GM12874 (cell line): ENCODE results near the gene EPS15.

Source experiments
- TF ChIP-seq, protein P1 (sequence below): IDR thresholded peaks from 2 replicates; pipeline ENCODE4 v1.5.1; 2011; ENCODE audit warnings: low read depth, mild to moderate bottlenecking, control low read depth, low read length, moderate library complexity; ENCODE audit not compliant: insufficient read depth

The EPS15 gene

DNA sequence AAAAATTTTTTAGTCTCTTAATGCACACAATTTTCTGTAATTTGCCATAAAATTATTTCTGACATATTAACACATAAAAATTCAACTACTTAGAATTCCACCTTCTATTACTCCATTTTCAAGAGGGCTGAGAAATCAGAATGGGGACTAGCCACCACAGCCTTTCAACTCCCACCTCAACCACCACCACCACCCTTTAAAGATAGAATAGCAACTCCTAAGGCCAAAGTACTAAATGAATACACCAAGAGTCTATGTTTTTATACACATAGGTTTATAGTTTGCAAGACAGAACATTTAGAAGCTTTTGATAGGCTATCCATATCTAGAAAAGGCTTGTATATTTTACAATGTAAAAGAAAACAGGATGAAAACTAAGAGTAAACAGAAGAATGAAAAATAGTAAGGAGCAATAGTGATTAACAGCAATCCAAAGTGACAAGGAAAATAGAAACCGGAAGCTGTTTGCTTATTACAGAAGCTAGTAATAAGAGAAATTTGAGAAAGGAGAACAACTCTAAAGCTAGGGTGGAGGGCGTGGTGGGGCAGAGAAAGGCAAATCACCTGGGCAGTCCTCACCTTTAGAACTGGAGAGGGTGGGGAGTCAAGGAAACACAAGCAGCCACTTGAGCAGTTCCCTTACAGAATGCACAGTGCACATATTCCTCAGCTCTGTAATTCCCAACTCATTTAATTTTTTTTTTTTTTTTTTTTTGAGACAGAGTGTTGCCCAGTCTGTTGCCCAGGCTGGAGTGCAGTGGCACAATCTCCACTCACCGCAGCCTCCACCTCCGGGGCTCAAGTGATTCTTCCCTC, 27.7 kb downstream of the EPS15 start:
- TF ChIP-seq, protein P1, sequence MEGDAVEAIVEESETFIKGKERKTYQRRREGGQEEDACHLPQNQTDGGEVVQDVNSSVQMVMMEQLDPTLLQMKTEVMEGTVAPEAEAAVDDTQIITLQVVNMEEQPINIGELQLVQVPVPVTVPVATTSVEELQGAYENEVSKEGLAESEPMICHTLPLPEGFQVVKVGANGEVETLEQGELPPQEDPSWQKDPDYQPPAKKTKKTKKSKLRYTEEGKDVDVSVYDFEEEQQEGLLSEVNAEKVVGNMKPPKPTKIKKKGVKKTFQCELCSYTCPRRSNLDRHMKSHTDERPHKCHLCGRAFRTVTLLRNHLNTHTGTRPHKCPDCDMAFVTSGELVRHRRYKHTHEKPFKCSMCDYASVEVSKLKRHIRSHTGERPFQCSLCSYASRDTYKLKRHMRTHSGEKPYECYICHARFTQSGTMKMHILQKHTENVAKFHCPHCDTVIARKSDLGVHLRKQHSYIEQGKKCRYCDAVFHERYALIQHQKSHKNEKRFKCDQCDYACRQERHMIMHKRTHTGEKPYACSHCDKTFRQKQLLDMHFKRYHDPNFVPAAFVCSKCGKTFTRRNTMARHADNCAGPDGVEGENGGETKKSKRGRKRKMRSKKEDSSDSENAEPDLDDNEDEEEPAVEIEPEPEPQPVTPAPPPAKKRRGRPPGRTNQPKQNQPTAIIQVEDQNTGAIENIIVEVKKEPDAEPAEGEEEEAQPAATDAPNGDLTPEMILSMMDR, result no peak

DNA sequence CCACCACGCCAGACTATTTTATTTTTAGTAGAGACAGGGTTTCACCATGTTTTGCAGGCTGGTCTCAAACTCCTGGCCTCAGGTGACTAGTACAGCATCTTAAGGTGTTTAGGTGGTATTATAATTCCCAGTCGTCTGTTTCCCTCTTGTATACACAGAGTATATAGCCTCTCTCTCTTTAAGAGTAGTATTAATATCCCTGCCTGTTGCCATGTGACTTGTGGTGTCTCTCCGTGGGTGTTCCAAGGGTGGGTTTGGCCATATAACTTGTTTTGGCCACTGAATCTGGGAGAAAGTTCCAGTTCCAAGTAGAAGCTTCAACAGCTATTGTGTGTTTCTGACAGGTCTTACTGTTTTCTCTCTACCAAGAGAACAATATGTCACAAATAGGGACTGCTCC, 29.6 kb downstream of the EPS15 start:
- TF ChIP-seq, protein P1, result no peak

DNA sequence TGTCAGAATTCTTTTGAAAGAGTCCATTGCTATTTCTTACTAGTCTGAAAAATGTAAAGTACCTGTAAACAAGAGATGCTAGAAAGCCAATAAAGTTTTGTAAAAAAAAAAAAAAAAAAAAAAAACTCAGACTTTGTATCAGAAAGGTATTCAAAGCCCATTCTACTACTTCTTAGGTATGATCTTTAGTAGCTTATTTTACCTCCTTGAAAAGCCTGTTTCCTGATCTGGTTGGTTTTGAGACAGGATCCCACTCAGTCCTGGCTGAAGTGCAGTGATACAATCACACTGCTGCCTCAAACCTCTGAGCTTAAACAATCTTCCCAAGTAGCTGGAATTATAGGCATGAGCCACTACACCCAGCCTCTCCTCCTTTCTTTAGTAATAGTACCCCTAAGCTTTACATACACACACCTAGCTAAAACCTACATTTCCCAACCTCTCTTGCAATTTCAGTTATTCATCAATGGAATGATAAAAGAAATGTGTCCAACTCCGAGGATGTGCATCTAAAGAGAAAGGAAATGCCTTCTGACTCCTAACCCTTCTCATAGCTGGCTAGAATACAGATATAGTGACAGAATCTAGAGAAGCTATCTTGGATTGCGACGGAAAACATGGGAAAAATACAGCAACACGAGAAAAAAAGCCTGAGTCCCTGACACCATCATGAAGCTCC, 30.6 kb downstream of the EPS15 start:
- TF ChIP-seq, protein P1, result no peak

GRCh38 chr1:51487628-51488027, 31.4 kb downstream of the EPS15 start:
- TF ChIP-seq, protein P1, result no peak

DNA sequence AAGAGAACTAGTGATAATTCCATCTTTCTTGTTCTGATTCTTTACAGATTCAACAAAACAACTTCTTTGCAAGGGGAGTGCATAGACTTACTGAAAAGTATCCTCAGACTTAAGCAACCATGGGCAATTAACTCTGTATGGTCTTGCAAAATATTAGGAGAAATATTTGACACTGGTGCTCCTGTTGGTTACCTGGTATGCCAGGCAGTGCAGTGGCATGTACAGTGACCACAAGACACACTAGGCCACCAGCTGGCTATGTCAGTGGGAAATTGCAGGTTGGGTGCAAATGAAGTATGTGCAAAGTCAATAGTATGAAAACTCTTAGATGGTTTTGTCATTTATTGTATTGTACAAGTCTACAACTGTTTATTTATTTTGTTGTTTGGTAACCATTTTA, 34.5 kb downstream of the EPS15 start:
- TF ChIP-seq, protein P1, result no peak

DNA sequence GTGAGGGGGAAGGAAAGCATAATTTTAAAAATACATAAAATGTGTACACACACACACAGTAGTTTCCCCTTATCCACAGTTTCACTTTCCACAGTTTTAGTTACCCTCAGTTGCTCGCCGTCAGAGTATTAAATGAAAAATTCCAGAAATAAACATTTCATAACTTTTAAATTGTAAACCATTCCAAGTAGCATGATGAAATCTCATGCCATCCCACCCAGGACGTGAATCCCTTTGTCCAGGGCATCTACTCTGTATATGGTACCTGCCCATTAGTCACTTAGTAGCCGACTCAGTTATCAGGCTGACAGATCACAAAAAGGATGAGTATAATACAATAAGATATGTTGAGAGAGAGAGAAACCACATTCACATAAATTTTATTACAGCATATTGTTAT, 36.2 kb downstream of the EPS15 start:
- TF ChIP-seq, protein P1, result no peak

DNA sequence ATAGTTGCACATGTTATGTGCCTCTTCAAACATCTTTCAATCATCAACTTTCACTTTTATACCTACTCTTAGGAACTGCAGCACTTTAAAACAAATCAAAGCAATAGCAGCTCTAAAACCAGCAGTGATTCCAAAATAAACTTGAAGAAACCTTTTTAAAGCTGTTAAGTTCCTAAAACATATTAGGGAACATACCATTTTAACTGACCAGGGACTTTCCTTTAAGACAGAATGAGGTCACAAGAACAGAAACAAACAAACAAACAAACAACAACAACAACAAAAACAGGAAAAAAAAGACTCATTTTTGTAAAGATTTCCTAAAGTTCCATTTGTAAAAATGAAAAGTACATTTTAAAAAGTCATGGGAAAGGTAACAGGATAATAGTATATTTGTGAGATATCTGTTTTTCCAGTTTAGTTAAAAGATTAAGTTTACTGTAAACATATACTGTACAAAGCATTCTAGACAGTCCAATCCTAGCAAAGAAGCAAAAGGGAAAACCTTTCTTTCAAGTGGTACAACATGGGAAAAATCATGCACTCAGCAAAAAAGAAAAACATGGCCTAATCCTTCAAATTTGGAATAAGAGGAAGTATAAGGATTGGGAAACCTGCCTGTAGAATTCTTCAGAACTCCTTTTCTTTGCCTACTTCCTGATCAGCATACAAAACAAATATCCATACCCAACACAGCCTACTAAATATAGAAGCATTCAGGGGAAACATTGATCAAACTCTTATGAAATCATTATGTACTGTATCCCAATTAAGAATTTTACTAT, 45.5 kb downstream of the EPS15 start:
- TF ChIP-seq, protein P1, result no peak
